Tibial nerve (tissue), 4 donors: ENCODE data around the gene MBD3L1.

Experiments
- CTCF ChIP-seq, 5 experiments: fragments of 200-600 bp in 3 of 5; fragments of 450-650 bp in 2 of 5; sonication (generic) in 3 of 5; IDR thresholded peaks; one replicate each; pipeline ENCODE4 v1.5.1; 2016 to 2019; ENCODE audit warnings: antibody characterized with exemption in 5 of 5, mild to moderate bottlenecking in 3 of 5, moderate library complexity in 2 of 5
- EP300 ChIP-seq, 2 donors: sonication (generic); formaldehyde crosslinking; IDR thresholded peaks; one replicate each; pipeline ENCODE4 v1.6.1; 2017; ENCODE audit warnings: antibody characterized with exemption in 2 of 2, mild to moderate bottlenecking in 1 of 2
- POLR2A ChIP-seq, 2 donors: fragments of 450-650 bp; IDR thresholded peaks; one replicate each; pipeline ENCODE4 v1.6.1; 2017; ENCODE audit warnings: antibody characterized with exemption in 2 of 2, mild to moderate bottlenecking in 2 of 2, moderate library complexity in 2 of 2

- no peak for TF ChIP-seq CTCF (IDR thresholded peaks at IDR 0.05)
- TF ChIP-seq EP300 (IDR thresholded peaks at IDR 0.05), result no peak
- TF ChIP-seq POLR2A (IDR thresholded peaks at IDR 0.05), result no peak
These were observed 3.7 kb downstream of the MBD3L1 start for GRCh38 chr19:8835877-8836276.
